ENCODE measurements around the gene P2RX7.
"Not testable (repeated sequence)": the region's sequence is repeated elsewhere in the genome, so short reads cannot be mapped to it uniquely, and the experiment has no call there.

P2RX7 gene

GRCh38 chr12:121212875-121213274, 80.2 kb downstream of the P2RX7 start:
- DNase-seq, result no peak

GRCh38 chr12:121214166-121214777, 81.6 kb downstream of the P2RX7 start:
- no peak for DNase-seq

DNA sequence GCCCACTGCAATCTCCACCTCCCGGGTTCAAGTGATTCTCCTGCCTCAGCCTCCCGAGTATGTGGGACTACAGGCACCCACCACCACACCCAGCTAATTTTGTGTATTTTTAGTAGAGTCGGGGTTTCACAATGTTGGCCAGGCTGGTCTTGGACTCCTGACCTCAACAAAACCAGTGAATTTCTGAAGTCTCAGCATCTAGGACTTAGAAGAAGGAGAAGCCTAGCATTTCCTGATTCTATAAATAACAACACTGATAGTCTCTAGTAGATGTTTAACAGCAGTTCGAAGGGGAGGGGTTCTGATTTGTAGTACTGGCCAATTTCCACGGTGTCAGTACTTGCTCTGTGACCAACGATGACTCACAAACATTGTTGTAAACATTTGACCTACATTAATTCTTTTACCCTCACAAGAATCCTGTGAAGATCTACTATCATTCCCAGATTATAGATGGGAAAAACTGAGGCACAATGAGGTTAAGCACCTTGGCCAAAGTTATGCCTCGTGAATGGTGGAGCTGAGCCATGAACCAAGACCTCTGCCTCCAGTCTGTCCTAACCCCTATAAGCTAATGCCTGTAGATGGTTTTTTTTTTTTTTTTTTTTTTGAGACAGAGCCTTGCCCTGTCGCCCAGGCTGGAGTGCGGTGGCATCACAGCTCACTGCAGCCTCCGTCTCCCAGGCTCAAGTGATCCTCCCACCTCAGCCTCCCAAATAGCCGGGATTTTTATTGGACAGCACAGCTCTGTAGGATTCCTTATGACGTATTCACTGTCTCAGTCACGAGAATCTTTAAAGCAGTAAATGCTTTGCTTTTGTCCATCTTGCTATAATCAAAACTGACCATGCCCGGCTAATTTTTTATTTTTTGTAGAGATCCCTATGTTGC, 82.4 kb downstream of the P2RX7 start:
- DNase-seq, result no peak

DNA sequence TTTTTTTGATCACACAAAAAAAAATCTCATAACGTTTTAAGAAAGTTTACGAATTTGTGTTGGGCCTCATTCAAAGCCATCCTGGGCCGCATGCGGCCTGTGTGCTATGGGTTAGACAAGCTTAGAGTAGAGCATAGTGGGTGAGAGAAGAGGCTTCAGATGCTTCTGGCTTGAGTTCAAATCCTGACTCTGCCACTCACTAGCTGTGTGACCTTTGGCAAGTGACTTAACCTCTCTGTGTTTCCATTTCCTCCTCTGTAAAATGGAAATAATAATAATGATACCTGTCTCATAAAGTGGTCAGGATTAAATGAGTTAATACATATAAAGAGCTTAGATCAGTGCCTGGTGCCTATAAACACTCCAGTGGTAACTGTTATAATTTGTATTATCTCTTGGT, 83.4 kb downstream of the P2RX7 start:
- DNase-seq, result no peak

DNA sequence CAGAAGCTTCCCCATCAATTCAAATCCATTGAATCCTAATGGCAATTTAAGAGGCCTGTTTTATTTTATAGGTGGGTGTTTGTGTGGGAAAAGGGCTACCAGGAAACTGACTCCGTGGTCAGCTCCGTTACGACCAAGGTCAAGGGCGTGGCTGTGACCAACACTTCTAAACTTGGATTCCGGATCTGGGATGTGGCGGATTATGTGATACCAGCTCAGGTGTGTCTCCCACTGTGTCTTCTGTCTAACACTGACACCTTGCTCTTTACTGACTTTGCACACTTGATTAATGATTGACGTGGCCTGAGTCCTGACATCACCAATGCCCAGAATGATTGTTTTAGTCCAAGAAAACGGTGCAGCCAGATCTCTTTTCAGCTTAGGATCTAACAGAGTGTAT, 84.4 kb downstream of the P2RX7 start:
- no peak for DNase-seq

- no peak for DNase-seq
Measured at GRCh38 chr12:121217761-121218160, 85.1 kb downstream of the P2RX7 start.

GRCh38 chr12:121218588-121219352, 86.1 kb downstream of the P2RX7 start:
- DNase-seq, result no peak

DNA sequence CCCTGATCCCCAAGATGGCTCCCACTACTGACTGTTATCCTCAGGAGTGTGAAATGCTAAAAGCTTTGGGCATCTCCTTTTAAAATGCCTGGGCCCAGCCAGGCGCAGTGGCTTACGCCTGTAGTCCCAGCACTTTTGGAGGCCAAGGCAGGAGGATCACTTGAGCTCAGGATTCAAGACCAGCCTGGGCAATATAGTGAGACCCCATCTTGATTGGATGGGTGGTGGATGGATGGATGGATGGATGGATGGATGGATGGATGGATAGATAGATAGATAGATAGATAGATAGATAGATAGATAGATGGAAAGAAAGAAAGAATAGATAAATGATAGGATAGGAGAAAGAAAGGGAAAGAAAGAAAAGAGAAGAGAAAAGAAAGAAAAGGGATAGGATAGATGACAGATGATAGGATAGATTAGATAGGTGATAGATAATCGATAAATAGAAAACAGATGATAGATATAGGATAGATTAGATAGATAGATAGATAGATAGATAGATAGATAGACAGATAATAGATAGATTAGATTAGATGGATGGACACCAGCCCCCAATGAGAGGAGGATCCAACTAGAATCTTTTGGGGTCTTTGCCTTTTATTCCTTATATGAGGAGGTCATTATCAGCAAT, 86.8 kb downstream of the P2RX7 start:
- DNase-seq, result no peak

DNA sequence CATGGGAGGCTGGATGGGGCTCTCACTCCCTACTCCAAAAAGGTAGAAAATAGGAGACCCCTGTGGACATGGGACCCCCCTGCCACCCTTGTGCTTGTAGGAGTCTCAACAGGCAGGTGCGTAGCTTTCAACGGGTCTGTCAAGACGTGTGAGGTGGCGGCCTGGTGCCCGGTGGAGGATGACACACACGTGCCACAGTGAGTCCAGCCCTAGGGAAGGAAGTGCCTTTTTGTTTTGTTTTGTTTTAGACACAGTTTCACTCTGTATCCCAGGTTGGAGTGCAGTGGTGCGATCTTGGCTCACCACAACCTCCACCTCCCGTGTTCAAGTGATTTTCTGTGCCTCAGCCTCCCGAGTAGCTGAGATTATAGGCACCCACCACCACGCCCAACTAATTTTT, 90.2 kb downstream of the P2RX7 start:
- DNase-seq, result no peak

- DNase-seq, result no peak
Measured at GRCh38 chr12:121223292-121224285, 90.9 kb downstream of the P2RX7 start.

GRCh38 chr12:121224591-121224990, 91.9 kb downstream of the P2RX7 start:
- no peak for DNase-seq

DNA sequence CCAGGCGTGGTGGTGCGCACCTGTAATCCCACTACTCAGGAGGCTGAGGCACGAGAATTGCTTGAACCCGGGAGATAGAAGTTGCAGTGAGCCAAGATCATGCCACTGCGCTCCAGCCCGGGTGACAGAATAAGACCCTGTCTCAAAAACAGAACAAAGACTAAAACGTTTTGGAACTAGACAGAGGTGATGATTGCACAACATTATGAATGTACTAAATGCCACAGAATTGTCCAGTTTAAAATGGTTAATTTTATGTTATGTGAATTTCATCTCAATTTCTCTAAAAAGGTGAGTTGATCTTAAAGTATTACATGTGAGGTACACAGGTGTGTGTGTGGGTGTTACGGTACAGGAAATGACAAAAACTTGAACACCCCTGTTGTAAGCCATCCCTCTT, 93.7 kb downstream of the P2RX7 start:
- DNase-seq, result no peak

GRCh38 chr12:121226871-121227270, 94.2 kb downstream of the P2RX7 start:
- DNase-seq, result not testable (repeated sequence)

DNA sequence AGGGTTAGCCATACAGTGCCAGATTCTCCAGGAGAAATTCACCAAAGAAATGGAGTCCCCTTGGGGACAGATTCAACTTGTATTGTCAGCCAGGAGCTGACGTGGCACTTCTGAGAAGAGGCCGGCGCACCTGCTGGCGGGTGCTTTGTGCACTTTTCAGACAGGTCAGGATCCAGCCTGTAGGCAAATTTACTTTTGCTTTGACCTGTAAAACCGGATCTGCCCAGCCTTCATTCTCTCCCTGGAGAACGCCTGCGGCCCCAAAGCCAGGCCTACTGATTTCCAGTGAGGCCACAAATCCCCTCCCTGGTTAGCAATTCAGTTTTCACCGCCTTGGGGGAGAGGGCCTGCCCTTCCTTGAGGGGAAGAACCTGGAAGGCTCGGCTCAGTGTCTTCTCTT, 94.6 kb downstream of the P2RX7 start:
- DNase-seq, result no peak

- no peak for DNase-seq
Measured at GRCh38 chr12:121228919-121229665, 96.4 kb downstream of the P2RX7 start.

GRCh38 chr12:121229826-121230537, 97.3 kb downstream of the P2RX7 start:
- DNase-seq, result peak; percentile 20

- DNase-seq, result no peak
Measured at GRCh38 chr12:121230538-121230907, 97.8 kb downstream of the P2RX7 start.

DNA sequence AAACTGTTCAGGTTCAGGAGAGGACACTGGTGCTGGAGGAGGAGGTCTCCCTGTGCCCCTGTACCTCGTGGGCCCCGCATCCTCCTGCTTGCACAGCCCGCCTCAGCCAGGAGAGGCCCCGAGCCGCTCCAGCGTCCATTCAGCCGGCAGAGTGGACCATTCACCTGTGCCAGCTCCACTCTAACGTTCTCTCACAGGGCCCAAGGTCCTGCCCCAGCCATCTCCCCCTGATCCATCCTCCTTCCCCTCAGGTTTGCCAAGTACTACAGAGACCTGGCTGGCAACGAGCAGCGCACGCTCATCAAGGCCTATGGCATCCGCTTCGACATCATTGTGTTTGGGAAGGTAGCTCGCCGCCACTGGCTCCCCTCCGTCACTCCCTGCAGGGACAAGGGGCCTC, 99.5 kb downstream of the P2RX7 start:
- DNase-seq, result no peak

DNA sequence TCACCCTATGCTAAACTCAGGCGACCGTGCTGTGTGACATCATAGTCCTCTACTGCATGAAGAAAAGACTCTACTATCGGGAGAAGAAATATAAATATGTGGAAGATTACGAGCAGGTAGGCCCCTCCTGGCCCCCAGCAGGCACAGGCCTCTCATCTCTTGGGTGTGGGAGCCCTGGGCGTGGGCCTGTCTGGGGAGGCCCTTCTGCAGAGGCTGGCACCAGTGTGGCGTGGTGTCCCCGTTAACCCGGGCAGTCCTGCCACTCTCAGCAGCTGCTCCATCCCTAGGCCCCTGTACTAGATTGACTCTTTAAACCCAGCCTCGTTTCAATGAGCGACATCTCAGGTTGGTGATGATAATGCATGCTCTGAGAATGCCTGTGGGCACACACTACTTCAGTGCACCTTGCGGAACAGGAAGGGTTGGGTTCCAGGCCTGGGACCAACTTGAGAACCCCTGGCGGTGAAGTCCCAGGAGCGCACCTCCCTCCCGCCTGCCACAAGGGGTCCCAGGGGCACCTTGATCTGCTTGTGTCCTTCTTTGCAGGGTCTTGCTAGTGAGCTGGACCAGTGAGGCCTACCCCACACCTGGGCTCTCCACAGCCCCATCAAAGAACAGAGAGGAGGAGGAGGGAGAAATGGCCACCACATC, 100.4 kb downstream of the P2RX7 start:
- DNase-seq, result no peak

DNA sequence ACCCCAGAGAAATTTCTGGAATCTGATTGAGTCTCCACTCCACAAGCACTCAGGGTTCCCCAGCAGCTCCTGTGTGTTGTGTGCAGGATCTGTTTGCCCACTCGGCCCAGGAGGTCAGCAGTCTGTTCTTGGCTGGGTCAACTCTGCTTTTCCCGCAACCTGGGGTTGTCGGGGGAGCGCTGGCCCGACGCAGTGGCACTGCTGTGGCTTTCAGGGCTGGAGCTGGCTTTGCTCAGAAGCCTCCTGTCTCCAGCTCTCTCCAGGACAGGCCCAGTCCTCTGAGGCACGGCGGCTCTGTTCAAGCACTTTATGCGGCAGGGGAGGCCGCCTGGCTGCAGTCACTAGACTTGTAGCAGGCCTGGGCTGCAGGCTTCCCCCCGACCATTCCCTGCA, 100.9 kb downstream of the P2RX7 start:
- no peak for DNase-seq
